ENCODE results near the gene TAF4.

Gene TAF4

GRCh38 chr20:62023935-62024334, 41.7 kb downstream of the TAF4 start:
- Histone ChIP-seq H3K4me3 (ENCODE audit: low read depth in 1 of 2, low read length in 2 of 2) (no peak overlapping the region), H3K27ac (ENCODE audit: low read depth, low read length) (no peak overlapping the region), H3K9ac (ENCODE audit: low read depth in 1 of 2, low read length in 2 of 2) (no peak overlapping the region), H3K9me3 (ENCODE audit: control insufficient read depth in 1 of 2, low read length in 2 of 2) (no peaks in the 10 kb centered on the region), H3K36me3 (ENCODE audit: control insufficient read depth in 1 of 2, insufficient read depth in 2 of 2, low read length in 2 of 2) (no peaks in the 10 kb centered on the region), H3K4me1 (ENCODE audit: control insufficient read depth in 1 of 2, insufficient read depth in 2 of 2, low read length in 2 of 2) (no peaks in the 10 kb centered on the region), H3K27me3 (ENCODE audit: control insufficient read depth in 1 of 2, insufficient read depth in 2 of 2, low read length in 2 of 2) (no peaks in the 10 kb centered on the region)

- Histone ChIP-seq H3K9ac (ENCODE audit: low read depth in 1 of 2, low read length in 2 of 2) (no peak overlapping the region), H3K27ac (ENCODE audit: low read depth, low read length) (no peak overlapping the region), H3K27me3 (ENCODE audit: control insufficient read depth in 1 of 2, insufficient read depth in 2 of 2, low read length in 2 of 2) (no peaks in the 10 kb centered on the region), H3K4me1 (ENCODE audit: control insufficient read depth in 1 of 2, insufficient read depth in 2 of 2, low read length in 2 of 2) (no peaks in the 10 kb centered on the region), H3K4me3 (ENCODE audit: low read depth in 1 of 2, low read length in 2 of 2) (no peak overlapping the region), H3K9me3 (ENCODE audit: control insufficient read depth in 1 of 2, low read length in 2 of 2) (no peaks in the 10 kb centered on the region), H3K36me3 (ENCODE audit: control insufficient read depth in 1 of 2, insufficient read depth in 2 of 2, low read length in 2 of 2) (no peaks in the 10 kb centered on the region)
Measured at GRCh38 chr20:62022575-62023139, 43.0 kb downstream of the TAF4 start.

GRCh38 chr20:62021793-62022385, 43.8 kb downstream of the TAF4 start:
- Histone ChIP-seq H3K36me3 (ENCODE audit: control insufficient read depth in 1 of 2, insufficient read depth in 2 of 2, low read length in 2 of 2) (no peaks in the 10 kb centered on the region), H3K9ac (ENCODE audit: low read depth in 1 of 2, low read length in 2 of 2) (no peak overlapping the region), H3K4me3 (ENCODE audit: low read depth in 1 of 2, low read length in 2 of 2) (no peak overlapping the region), H3K9me3 (ENCODE audit: control insufficient read depth in 1 of 2, low read length in 2 of 2) (no peaks in the 10 kb centered on the region), H3K27ac (ENCODE audit: low read depth, low read length) (no peak overlapping the region), H3K4me1 (ENCODE audit: control insufficient read depth in 1 of 2, insufficient read depth in 2 of 2, low read length in 2 of 2) (no peaks in the 10 kb centered on the region), H3K27me3 (ENCODE audit: control insufficient read depth in 1 of 2, insufficient read depth in 2 of 2, low read length in 2 of 2) (no peaks in the 10 kb centered on the region)

GRCh38 chr20:62020935-62021701, 44.6 kb downstream of the TAF4 start:
- no peaks in the 10 kb centered on the region for H3K27me3 ChIP-seq (ENCODE audit: control insufficient read depth in 1 of 2, insufficient read depth in 2 of 2, low read length in 2 of 2)
- no peak overlapping the region for H3K9ac ChIP-seq (ENCODE audit: low read depth in 1 of 2, low read length in 2 of 2)
- H3K4me1 ChIP-seq (ENCODE audit: control insufficient read depth in 1 of 2, insufficient read depth in 2 of 2, low read length in 2 of 2): no peaks in the 10 kb centered on the region

GRCh38 chr20:62019881-62020492, 45.7 kb downstream of the TAF4 start:
- H3K4me1 ChIP-seq (ENCODE audit: control insufficient read depth in 1 of 2, insufficient read depth in 2 of 2, low read length in 2 of 2): no peaks in the 10 kb centered on the region
- no peak overlapping the region for H3K4me3 ChIP-seq (ENCODE audit: low read depth in 1 of 2, low read length in 2 of 2)
- H3K27me3 ChIP-seq (ENCODE audit: control insufficient read depth in 1 of 2, insufficient read depth in 2 of 2, low read length in 2 of 2): no peaks in the 10 kb centered on the region
- no peak overlapping the region for H3K27ac ChIP-seq (ENCODE audit: low read depth, low read length)
- no peaks in the 10 kb centered on the region for H3K36me3 ChIP-seq (ENCODE audit: control insufficient read depth in 1 of 2, insufficient read depth in 2 of 2, low read length in 2 of 2)
- no peaks in the 10 kb centered on the region for H3K9me3 ChIP-seq (ENCODE audit: control insufficient read depth in 1 of 2, low read length in 2 of 2)
- no peak overlapping the region for H3K9ac ChIP-seq (ENCODE audit: low read depth in 1 of 2, low read length in 2 of 2)

More at GRCh38 chr20:62020935-62021701, 44.6 kb downstream of the TAF4 start:
- H3K4me3 ChIP-seq (ENCODE audit: low read depth in 1 of 2, low read length in 2 of 2): no peak overlapping the region
- no peak overlapping the region for H3K27ac ChIP-seq (ENCODE audit: low read depth, low read length)
- H3K36me3 ChIP-seq (ENCODE audit: control insufficient read depth in 1 of 2, insufficient read depth in 2 of 2, low read length in 2 of 2): no peaks in the 10 kb centered on the region
- H3K9me3 ChIP-seq (ENCODE audit: control insufficient read depth in 1 of 2, low read length in 2 of 2): no peaks in the 10 kb centered on the region

- Histone ChIP-seq H3K9me3 (ENCODE audit: control insufficient read depth in 1 of 2, low read length in 2 of 2) (no peaks in the 10 kb centered on the region), H3K9ac (ENCODE audit: low read depth in 1 of 2, low read length in 2 of 2) (no peak overlapping the region), H3K27me3 (ENCODE audit: control insufficient read depth in 1 of 2, insufficient read depth in 2 of 2, low read length in 2 of 2) (no peaks in the 10 kb centered on the region), H3K4me1 (ENCODE audit: control insufficient read depth in 1 of 2, insufficient read depth in 2 of 2, low read length in 2 of 2) (no peaks in the 10 kb centered on the region), H3K27ac (ENCODE audit: low read depth, low read length) (no peak overlapping the region), H3K36me3 (ENCODE audit: control insufficient read depth in 1 of 2, insufficient read depth in 2 of 2, low read length in 2 of 2) (peaks cover under 1 to 4% of the 10 kb centered on the region in 2 donors), H3K4me3 (ENCODE audit: low read depth in 1 of 2, low read length in 2 of 2) (no peak overlapping the region)
Measured at GRCh38 chr20:62019144-62019805, 46.4 kb downstream of the TAF4 start.

GRCh38 chr20:62018437-62019143, 47.1 kb downstream of the TAF4 start:
- Histone ChIP-seq H3K27ac (ENCODE audit: low read depth, low read length) (no peak overlapping the region), H3K27me3 (ENCODE audit: control insufficient read depth in 1 of 2, insufficient read depth in 2 of 2, low read length in 2 of 2) (no peaks in the 10 kb centered on the region), H3K9me3 (ENCODE audit: control insufficient read depth in 1 of 2, low read length in 2 of 2) (no peaks in the 10 kb centered on the region), H3K36me3 (ENCODE audit: control insufficient read depth in 1 of 2, insufficient read depth in 2 of 2, low read length in 2 of 2) (peaks cover 3 to 7% of the 10 kb centered on the region in 2 donors), H3K9ac (ENCODE audit: low read depth in 1 of 2, low read length in 2 of 2) (no peak overlapping the region), H3K4me3 (ENCODE audit: low read depth in 1 of 2, low read length in 2 of 2) (no peak overlapping the region), H3K4me1 (ENCODE audit: control insufficient read depth in 1 of 2, insufficient read depth in 2 of 2, low read length in 2 of 2) (no peaks in the 10 kb centered on the region)

- Histone ChIP-seq H3K36me3 (ENCODE audit: control insufficient read depth in 1 of 2, insufficient read depth in 2 of 2, low read length in 2 of 2) (peaks cover 15 to 32% of the 10 kb centered on the region in 2 donors), H3K27ac (ENCODE audit: low read depth, low read length) (no peak overlapping the region)
Measured at GRCh38 chr20:62015540-62016288, 50.0 kb downstream of the TAF4 start.

GRCh38 chr20:62014889-62015537, 50.7 kb downstream of the TAF4 start:
- peaks cover 15 to 39% of the 10 kb centered on the region in 2 donors for H3K36me3 ChIP-seq (ENCODE audit: control insufficient read depth in 1 of 2, insufficient read depth in 2 of 2, low read length in 2 of 2)
- no peak overlapping the region for H3K4me3 ChIP-seq (ENCODE audit: low read depth in 1 of 2, low read length in 2 of 2)
- no peak overlapping the region for H3K9ac ChIP-seq (ENCODE audit: low read depth in 1 of 2, low read length in 2 of 2)
- no peaks in the 10 kb centered on the region for H3K27me3 ChIP-seq (ENCODE audit: control insufficient read depth in 1 of 2, insufficient read depth in 2 of 2, low read length in 2 of 2)
- no peaks in the 10 kb centered on the region for H3K4me1 ChIP-seq (ENCODE audit: control insufficient read depth in 1 of 2, insufficient read depth in 2 of 2, low read length in 2 of 2)
- no peaks in the 10 kb centered on the region for H3K9me3 ChIP-seq (ENCODE audit: control insufficient read depth in 1 of 2, low read length in 2 of 2)
- H3K27ac ChIP-seq (ENCODE audit: low read depth, low read length): no peak overlapping the region

More at GRCh38 chr20:62015540-62016288, 50.0 kb downstream of the TAF4 start:
- Histone ChIP-seq H3K9ac (ENCODE audit: low read depth in 1 of 2, low read length in 2 of 2) (no peak overlapping the region), H3K9me3 (ENCODE audit: control insufficient read depth in 1 of 2, low read length in 2 of 2) (no peaks in the 10 kb centered on the region), H3K4me1 (ENCODE audit: control insufficient read depth in 1 of 2, insufficient read depth in 2 of 2, low read length in 2 of 2) (no peaks in the 10 kb centered on the region), H3K4me3 (ENCODE audit: low read depth in 1 of 2, low read length in 2 of 2) (no peak overlapping the region), H3K27me3 (ENCODE audit: control insufficient read depth in 1 of 2, insufficient read depth in 2 of 2, low read length in 2 of 2) (no peaks in the 10 kb centered on the region)

All from duodenal mucosa (tissue), 2 donors.